ENCODE measurements around the gene ITFG2. TPM values are rescaled to one million over a fixed set of nuclear protein-coding genes. Genes with fewer than 3 reads are reported as not detected.

The ITFG2 gene
- total and polyA plus RNA-seq, 9 of the 15 experiments (the other 6 are each of a cell fraction or from before 2014, with no cell fraction given): 15.0 to 22.8 (median 19.4) TPM

GRCh38 chr12:2795291-2796186 lies 16.9 kb upstream of the ITFG2 start (continued):
- TF ChIP-seq ZNF316 (IDR thresholded peaks at IDR 0.05): no peak
- TF ChIP-seq, protein P1, sequence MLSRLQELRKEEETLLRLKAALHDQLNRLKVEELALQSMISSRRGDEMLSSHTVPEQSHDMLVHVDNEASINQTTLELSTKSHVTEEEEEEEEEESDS (CRISPR knock-in tag; IDR thresholded peaks at IDR 0.05): no peak
- TF ChIP-seq, protein P2, sequence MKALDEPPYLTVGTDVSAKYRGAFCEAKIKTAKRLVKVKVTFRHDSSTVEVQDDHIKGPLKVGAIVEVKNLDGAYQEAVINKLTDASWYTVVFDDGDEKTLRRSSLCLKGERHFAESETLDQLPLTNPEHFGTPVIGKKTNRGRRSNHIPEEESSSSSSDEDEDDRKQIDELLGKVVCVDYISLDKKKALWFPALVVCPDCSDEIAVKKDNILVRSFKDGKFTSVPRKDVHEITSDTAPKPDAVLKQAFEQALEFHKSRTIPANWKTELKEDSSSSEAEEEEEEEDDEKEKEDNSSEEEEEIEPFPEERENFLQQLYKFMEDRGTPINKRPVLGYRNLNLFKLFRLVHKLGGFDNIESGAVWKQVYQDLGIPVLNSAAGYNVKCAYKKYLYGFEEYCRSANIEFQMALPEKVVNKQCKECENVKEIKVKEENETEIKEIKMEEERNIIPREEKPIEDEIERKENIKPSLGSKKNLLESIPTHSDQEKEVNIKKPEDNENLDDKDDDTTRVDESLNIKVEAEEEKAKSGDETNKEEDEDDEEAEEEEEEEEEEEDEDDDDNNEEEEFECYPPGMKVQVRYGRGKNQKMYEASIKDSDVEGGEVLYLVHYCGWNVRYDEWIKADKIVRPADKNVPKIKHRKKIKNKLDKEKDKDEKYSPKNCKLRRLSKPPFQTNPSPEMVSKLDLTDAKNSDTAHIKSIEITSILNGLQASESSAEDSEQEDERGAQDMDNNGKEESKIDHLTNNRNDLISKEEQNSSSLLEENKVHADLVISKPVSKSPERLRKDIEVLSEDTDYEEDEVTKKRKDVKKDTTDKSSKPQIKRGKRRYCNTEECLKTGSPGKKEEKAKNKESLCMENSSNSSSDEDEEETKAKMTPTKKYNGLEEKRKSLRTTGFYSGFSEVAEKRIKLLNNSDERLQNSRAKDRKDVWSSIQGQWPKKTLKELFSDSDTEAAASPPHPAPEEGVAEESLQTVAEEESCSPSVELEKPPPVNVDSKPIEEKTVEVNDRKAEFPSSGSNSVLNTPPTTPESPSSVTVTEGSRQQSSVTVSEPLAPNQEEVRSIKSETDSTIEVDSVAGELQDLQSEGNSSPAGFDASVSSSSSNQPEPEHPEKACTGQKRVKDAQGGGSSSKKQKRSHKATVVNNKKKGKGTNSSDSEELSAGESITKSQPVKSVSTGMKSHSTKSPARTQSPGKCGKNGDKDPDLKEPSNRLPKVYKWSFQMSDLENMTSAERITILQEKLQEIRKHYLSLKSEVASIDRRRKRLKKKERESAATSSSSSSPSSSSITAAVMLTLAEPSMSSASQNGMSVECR (CRISPR knock-in tag; IDR thresholded peaks at IDR 0.05): 0 out of 2 replicates have a peak, but pooled peaks have one; percentile 28
- TF ChIP-seq RBFOX2 (IDR thresholded peaks at IDR 0.05; ENCODE audit: low read depth, low read length): peak; percentile 63
- TF ChIP-seq ZNF146 (CRISPR knock-in tag; IDR thresholded peaks at IDR 0.05; ENCODE audit: unreplicated experiment): no peak
- TF ChIP-seq SAFB (IDR thresholded peaks at IDR 0.05; ENCODE audit: borderline replicate concordance, low read depth, low read length): no peak
- TF ChIP-seq, protein P3, sequence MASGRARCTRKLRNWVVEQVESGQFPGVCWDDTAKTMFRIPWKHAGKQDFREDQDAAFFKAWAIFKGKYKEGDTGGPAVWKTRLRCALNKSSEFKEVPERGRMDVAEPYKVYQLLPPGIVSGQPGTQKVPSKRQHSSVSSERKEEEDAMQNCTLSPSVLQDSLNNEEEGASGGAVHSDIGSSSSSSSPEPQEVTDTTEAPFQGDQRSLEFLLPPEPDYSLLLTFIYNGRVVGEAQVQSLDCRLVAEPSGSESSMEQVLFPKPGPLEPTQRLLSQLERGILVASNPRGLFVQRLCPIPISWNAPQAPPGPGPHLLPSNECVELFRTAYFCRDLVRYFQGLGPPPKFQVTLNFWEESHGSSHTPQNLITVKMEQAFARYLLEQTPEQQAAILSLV (tag; IDR thresholded peaks at IDR 0.05): no peak
- no peak for TF ChIP-seq ZNF785 (CRISPR knock-in tag; IDR thresholded peaks at IDR 0.05)
- TF ChIP-seq PHF20 (IDR thresholded peaks at IDR 0.05; ENCODE audit: partially characterized antibody): no peak
- TF ChIP-seq ZNF583 (CRISPR knock-in tag; IDR thresholded peaks at IDR 0.05): no peak
- TF ChIP-seq HLTF (IDR thresholded peaks at IDR 0.05): no peak
- TF ChIP-seq ILF3 (IDR thresholded peaks at IDR 0.05; ENCODE audit: borderline replicate concordance): no peak
- 0 out of 2 replicates have a peak, but pooled peaks have one; percentile 24 for TF ChIP-seq MTA3 (IDR thresholded peaks at IDR 0.05; ENCODE audit: borderline replicate concordance)
- peak; percentile 57; the same call in 1 of the 2 replicates for TF ChIP-seq CHD2 (IDR thresholded peaks at IDR 0.05; ENCODE audit: low read depth, low read length)
- no peak for TF ChIP-seq SLC30A9 (CRISPR knock-in tag; IDR thresholded peaks at IDR 0.05)
- TF ChIP-seq MNT (conservative IDR thresholded peaks at IDR 0.05): no peak
- no peak for TF ChIP-seq HMG20A (CRISPR knock-in tag; conservative IDR thresholded peaks at IDR 0.05)
- TF ChIP-seq DDX20 (tag; IDR thresholded peaks at IDR 0.05; ENCODE audit: low read depth): no peak
- TF ChIP-seq ZBED1 (IDR thresholded peaks at IDR 0.05): no peak

Measured in K562 (cell line).